HG03039 (cell line): ENCODE data around the gene ZNF282.
A peak's percentile ranks its signal among the peaks of the same experiment; 100 is the strongest.

Experiments
- ATAC-seq: cut with Tn5 transposase; IDR thresholded peaks from one replicate; pipeline ENCODE4 v1.9.1; 2021; ENCODE audit warnings: mild to moderate bottlenecking, moderate library complexity; ENCODE audit not compliant: unreplicated experiment

Gene ZNF282

DNA sequence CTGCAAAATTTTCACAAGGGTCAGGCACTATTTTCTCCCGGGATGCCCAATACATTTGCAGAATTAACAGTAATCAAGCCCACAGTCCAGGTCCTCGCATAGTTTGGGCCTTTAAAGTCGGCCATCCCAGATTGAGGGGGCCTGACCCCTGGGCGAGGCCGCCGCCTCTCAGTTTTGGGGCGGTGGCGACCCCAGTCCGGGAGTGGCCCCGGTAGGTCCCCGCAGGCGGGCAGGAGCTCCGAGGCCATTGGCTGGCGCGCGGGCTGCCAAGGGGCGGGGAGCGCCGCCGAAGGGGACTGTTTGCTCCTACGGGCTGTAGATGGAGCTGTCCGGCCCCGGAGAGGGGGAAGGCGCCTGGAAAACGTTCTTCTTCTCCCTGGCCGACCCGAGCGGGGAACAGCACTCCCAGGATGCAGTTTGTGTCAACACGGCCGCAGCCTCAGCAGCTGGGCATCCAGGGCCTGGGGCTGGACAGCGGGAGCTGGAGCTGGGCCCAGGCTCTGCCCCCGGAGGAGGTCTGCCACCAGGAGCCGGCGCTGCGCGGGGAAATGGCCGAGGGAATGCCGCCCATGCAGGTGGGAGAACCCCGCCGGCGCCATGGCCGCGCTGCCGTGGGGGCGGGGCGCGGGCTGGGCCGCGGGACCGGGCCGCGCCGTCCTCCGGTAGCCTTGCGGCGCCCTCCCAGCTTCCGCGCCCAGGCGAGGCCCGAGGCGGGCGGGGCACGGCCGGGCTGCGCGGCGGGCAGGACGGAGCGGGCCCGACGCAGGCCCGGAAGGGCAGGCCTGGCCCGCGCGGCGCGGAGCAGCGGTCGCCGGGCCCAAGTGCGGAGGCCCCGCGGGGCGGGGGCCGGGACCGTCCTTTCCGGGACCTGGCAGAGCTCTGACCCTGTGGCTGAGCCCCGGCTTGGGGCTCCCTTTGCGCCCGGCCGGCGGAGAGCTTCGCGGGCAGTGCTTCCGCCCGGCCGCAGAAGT is at the start of gene ZNF282:
ZNF282 (plus strand) TSS at position 367 of the 971 bp plus-strand sequence; CDS start at position 411, 44 bp downstream.
- peak; percentile 90 for ATAC-seq

DNA sequence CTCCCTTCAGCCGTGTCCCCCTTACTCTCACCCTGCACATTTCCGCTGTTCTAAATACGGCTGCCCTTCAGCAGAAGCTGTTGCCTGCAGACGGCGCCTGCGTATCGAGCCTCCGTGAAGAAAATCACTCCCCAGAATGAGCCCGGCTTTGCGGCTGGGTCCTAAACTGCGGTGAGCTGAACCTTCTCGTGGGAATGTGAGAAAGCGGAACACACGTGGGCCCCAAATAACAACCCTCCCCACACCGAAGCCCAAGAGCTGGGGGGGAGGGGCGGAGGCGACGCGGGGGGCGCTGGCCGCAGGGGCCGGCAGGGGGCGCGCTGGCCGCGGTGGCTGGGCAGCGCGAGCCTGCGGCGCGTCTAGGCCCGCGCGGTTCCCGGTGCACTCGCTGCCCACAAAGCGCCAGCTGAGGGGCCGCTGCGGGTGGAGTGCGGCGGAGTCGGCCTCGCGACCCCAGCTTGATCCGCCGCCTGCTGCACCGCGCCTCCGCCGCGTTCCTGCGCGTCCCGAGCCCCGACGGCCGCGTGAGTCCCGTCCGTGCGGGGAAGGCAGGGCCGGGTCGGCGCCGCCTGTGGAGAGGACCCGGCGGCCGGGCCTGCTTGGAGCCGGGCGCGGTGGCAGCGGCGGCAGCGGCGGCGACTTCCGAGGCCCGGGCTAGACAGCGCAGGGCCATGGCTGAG is 48.1 kb upstream of the ZNF282 start, which contains the start of gene ZNF398:
ZNF398 (plus strand) TSS at position 382 of the 680 bp plus-strand sequence; CDS start at position 672, 290 bp downstream.
- ATAC-seq: peak; percentile 68

DNA sequence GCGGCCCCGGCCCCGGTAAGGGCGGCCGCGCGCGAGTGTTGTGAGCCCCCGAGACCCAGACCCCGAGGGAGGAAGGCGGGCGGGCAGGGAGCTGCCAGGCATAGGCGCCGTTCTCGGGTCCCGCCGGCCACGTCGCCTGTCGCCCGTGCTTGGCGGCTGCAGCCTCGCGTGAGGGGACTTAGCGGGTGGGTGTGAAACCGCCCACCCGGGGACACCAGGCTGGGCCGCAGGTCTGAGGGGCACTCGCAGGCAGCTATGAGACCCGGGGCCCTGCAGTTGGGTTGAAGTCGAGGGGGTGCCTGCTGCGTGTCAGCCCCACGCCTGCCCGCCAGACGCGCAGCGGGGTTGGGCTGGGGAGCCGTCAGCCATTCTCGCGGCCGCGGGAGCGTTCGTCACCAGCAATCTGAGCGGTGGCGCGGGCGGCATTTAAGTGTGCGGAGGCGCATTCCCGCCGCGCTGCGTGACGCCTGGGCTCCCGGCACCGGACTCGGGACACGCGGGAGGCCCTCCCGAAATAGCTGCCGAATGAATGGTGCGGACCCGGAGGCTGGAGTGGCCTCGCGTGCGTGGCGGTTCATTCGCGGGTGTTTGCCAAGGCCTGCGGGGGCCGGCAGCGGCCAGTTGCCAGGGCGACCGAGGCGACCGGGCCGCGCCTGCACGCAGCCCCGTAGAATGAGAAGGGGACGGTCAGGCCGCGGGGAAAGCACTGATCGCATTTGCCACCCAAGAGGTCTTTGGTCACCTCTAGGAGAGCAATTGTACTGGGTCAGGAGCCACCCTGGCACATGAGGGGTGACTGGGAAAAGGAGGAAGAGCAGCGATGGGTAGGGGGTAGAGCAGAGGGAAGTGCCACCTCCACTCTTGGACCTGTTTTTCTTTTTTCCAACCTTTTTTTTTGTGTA is 47.3 kb upstream of the ZNF282 start:
- peak; percentile 25 for ATAC-seq

DNA sequence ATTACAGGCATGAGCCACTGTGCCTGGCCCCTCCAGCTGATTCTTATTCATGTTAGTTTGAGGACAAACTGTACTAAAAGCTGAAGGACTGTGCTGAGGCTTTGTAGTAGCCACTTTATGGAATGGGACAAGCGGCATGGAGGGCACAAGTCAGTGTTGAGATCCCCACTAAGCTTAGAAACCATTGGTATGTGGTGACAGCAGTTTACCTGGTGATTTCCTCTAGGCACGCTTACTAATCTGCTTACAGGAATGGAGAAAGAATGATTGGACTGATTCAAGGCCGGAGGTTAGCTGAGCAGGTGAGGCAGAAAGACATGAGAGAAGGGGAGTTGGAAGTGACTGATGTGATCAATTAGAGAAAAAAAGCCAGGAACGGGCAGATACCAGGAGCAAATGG is 44.4 kb upstream of the ZNF282 start:
- no peak for ATAC-seq

DNA sequence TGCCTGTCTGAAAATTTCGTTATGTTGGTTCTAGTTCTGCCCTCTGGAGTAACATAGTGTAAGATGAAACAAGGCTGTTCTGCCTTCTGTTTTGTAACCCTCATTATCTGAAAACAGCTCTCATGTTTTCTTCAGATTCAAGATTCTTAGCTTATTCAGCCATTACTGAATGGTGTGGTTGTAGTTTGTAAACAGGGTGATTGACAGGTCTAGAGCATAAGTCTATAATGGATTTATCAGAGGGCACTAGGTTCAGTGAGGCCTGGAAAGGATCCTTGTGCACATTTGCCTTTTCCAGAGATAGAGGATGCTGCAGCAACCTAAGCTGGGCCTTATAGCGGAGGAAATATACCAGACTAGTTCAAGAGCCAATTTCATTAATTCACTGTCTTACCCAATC is 42.0 kb upstream of the ZNF282 start:
- ATAC-seq: no peak

DNA sequence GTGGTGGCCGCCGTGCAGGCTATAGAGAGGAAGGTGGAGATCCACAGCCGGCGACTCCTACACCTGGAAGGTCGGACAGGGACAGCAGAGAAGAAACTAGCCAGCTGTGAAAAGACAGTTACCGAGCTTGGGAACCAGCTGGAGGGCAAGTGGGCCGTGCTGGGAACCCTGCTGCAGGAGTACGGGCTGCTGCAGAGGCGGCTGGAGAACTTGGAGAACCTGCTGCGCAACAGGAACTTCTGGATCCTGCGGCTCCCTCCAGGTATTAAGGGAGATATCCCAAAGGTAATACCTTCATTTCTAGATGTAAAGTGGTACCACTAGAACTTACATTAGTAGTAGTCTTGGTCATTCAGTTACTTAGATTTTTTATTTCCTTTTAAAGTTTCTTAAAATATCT is 41.3 kb upstream of the ZNF282 start:
- no peak for ATAC-seq

DNA sequence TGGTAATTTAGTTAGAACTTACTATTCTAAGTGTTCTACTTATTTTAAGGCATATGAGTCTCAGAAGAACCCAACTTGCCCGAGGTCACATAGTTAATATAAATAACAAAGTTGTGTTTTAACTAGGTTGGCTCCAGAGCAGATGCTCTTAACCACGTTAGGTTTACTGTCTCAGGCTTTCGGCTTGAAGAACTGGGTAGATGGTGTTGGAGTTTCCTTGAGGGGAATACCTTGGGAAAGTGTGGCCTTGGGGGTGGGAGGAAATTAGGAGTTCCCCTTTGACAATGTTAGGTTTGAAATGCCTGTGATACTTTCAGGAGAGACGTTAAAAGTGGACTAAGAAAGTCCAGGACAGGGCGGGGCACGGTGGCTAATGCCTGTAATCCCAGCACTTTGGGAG is 38.4 kb upstream of the ZNF282 start:
- no peak for ATAC-seq

DNA sequence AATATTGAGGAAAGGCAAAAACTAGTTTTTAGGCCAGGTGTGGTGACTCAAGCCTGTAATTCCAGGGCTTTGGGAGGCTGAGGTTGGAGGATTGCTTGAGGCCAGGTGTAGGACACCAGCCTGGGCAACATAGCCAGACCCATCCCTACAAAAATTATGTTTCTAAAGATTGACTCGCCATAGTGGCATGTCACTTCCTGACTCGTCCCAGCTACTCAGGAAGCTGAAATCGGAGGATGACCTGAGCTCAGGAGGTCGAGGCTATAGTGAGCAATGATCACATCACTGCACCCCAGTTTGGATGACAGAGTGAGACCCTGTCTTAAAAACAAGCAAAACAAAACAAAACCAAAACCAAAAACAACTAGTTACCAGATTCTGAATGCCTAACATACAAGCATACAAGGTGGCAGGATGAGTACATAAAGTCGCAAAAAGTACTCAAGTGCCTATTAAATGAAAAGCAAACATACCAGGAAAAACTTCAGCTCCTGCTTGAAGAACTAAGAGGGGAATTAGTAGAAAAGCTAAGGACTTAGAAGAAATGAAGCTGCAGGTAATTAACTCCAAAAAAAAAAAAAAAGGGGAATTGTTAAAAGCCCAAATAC is 34.0 kb upstream of the ZNF282 start:
- ATAC-seq: no peak

DNA sequence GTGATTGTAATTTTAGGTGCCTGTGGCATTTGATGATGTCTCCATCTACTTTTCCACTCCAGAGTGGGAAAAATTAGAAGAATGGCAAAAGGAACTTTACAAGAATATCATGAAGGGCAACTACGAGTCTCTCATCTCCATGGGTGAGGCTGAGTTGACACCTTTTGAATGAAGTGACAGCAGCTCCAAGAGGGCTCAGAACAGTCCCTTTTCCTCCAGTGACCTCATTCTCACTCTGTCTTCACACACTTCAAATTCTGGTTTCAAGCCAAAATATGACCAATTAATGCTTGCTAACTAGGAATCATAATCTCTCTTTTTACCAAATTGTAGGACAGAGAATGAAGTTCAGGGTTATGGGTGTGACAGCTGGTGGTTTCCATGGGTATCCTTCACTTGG is 29.2 kb upstream of the ZNF282 start:
- ATAC-seq: no peak

DNA sequence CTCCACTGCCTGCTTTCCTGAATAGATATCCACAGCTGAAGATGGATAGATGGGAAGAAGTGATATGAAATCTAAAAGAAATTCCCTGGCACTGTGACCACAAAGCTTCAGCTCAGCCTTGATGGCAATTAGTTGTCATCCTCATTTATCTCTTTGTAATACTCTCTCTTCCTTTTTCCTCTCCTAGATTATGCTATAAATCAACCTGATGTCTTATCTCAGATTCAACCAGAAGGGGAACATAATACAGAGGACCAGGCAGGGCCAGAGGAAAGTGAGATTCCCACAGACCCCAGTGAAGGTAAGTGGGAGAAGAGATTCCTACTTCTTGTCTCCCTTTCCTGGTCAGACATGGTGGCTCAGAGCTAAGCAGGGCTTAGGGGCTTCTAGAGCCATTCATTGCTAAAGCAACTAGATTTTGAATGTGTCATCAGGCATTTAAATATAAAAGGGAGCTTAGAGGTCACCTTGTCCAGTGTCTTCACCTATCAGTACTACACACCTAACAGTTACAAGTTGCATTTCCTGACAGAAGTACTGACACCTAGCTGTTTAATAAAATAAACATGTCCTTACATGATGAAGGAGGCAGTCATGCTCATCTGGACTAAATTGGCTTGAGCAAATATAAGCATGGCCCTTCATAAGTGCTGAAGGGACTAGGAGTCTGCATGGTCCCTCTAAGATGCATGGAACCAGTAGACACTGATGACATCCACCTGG is 28.6 kb upstream of the ZNF282 start:
- ATAC-seq: no peak

DNA sequence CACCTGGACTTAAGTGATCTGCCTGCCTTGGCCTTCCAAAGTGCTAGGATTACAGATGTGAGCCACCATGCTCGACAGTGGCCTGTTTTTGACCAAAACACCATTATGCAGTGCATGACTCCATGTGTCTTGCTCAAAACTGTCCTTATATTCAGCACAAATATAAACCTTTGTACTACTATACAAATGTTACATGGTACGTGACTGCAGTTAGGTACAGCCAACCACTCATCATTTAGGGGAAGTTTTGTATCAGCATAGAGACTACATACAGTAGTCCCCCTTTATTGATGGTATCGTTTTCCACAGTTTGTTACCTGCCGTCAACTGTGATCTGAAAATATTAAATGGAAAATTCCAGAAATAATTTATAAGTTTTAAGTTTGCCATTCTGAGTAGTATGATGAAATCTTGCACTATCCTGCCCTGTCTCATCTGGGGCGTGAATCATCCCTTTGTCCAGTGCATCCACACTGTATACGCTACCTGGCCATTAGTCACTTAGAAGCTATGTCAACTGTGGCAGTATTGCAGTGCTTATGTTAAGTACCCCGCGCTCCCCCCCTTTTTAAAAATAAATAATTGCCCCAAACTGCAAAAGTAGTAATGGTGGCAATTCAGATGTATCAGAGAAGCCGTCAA is 23.3 kb upstream of the ZNF282 start:
- no peak for ATAC-seq

DNA sequence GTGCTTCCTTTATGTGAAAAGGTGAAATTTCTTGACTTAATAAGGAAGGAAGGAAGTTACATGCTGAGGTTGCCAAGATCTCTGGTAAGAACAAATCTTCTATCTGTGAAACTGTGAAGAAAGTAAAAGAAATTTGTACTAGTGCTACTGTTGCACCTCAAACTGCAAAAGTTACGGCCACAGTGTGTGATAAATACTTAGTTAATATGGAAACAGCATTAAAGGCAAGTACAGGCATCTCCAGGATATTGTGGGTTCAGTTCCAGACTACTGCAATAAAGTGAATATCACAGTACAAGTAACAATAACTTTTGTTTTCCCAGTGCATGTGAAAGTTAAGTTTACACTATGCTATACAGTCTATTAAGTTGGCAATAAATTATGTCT is 22.8 kb upstream of the ZNF282 start:
- no peak for ATAC-seq

DNA sequence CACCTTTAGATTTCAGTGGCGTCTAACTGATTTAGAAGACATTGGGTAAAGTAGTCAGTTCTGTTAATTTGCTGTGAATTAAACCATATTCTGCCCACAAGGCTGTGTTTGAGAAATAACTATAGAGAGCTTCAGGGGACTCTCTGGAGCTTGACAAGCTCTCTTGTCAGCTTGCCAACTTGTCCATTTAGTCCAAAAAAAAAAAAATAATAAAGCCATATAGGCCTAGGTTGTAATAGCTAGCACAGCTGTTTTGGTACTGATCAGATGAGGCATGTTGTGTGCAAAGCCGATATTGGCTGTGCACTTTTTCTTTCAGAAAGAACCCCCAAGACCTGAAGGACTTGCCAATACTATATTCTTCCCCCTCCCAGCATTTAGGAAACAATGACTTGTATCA is 20.2 kb upstream of the ZNF282 start:
- no peak for ATAC-seq

DNA sequence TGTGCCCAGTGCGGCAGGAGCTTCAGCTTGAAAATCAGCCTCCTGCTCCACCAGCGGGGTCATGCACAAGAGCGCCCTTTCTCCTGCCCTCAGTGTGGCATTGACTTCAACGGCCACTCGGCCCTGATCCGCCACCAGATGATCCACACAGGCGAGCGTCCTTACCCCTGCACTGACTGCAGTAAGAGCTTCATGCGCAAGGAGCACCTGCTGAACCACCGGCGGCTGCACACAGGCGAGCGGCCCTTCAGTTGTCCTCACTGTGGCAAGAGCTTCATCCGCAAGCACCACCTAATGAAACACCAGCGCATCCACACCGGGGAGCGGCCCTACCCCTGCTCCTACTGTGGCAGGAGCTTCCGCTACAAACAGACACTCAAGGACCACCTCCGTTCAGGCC is 16.1 kb upstream of the ZNF282 start:
- ATAC-seq: no peak

DNA sequence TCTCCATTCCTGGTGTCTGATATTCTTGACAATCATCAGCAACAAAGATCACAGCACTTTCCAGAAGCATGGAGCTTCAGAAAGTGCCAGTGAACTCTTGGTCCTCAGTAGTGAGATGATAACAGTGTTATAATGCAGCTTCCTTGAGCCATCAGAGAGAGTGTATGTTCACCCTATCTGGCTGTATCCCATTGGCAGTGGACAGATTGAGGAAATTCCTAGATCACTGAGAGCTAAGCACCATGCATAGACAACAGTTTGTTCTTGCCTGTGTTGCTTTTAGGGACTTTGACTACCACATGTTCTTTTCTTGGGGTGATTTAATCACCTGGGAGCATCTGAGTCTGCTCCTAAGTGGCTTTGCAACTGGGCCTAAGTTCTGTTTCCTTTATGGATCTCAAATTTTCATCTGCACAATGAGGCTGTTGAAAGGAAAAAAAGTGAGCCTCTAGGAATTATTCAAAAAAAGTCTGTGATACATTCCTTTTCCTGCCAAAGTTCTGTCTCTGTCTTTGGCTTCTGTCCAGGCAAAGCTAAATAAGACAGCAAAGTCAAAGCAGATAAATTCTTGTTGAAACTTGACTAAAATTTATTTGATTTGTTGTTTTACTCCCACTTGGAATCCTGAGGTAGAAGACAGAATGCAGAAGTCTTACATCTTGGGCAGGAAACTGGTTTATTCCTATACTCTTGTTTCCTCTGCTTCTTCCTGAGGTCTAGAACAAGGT is 14.5 kb upstream of the ZNF282 start:
- ATAC-seq: no peak

DNA sequence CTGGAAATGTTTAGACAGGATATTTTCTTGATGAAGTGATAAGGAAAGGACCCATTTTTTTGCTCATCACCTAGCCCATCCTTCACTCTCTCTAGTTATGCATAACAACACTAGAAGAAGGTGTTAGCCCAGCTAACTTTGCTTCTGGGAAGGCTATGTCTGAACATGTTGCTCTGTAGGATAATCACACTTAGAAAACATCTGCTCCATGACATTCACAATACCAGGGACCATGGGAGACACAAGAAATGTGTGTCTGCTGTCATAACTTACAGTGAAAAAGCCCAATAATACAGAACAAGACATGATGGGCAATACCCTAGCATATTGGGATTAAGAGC is 13.9 kb upstream of the ZNF282 start:
- no peak for ATAC-seq

DNA sequence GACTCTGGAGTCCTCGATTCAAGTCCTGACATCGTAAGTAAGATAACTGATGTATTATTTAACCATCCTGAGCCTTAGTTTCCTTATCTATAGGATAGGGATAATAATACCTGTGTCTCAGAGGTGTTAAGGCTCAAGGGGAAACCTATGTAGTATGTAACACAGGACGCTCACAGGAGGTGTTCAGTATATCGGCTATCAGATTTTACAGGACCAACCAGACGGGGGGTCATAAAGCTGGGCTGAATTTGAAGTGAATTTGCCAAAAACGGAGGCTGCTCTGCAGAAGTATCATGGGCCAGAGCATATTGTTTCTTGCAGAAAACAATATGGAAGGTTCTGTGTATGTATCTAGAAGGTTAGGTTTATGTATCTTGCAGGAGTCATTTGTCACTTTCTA is 11.1 kb upstream of the ZNF282 start:
- no peak for ATAC-seq

DNA sequence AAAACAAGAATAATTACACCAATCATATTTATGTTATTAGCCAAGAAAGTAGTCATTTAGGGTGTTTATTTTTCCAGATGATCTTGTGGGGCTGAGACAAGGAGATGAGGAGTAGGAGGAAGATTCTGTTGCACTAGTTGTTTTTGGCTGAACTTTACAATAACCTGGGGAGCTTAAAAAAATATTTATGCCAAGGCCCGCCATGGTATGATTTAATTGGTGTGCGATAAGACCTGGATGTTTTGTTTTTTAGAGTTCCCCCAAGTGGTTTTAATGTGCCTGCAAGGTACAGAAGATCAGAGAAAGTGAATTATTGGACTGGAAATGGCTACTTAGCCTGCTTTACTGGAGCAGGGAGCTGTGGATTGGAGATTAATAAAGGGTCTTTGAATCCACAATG is 7.1 kb upstream of the ZNF282 start:
- no peak for ATAC-seq
